ENCODE data around the gene RAB30. TPM values are rescaled to one million over a fixed set of nuclear protein-coding genes. Genes with fewer than 3 reads are reported as not detected.

RAB30 gene
- total RNA-seq, 2 experiments from 2014 or later = 76.2 to 79.2 TPM

- Mint-ChIP-seq H3K4me3 (no peak overlapping the region), H3K9me3 (no peaks in the 10 kb centered on the region), H3K4me1 (ENCODE audit: low read depth) (peaks cover 34% of the 10 kb centered on the region), H3K36me3 (ENCODE audit: low read depth) (no peaks in the 10 kb centered on the region), H3K27ac (no peak overlapping the region), H3K27me3 (no peaks in the 10 kb centered on the region)
- POLR2A ChIA-PET = no interaction called here
- H3K36me3 ChIP-seq (ENCODE audit: insufficient read depth, low read length) = no peaks in the 10 kb centered on the region
- CTCF ChIA-PET = no interaction called here
- intact Hi-C loops (cut with DNase I, micrococcal nuclease) = no loop called here
- peaks cover 7% of the 10 kb centered on the region for H3K4me1 ChIP-seq (ENCODE audit: insufficient read depth, low read length)
- no peaks in the 10 kb centered on the region for H3K27me3 ChIP-seq (ENCODE audit: control insufficient read depth in 1 of 2, insufficient read depth in 2 of 2, low read length in 2 of 2)
- no peak for DNase-seq
- H3K9me3 ChIP-seq (ENCODE audit: control insufficient read depth in 1 of 2, insufficient read depth in 1 of 2, low read length in 2 of 2) = no peaks in the 10 kb centered on the region
- no peak for TF ChIP-seq CTCF (IDR thresholded peaks at IDR 0.05)
- no peak overlapping the region for H3K4me3 ChIP-seq (ENCODE audit: low read length)
- ATAC-seq (ENCODE audit: poor library complexity) = no peak
- H3K27ac ChIP-seq (ENCODE audit: low read depth in 1 of 2, low read length in 2 of 2) = no peak overlapping the region
These were observed 32.1 kb downstream of the RAB30 start for GRCh38 chr11:83039566-83039965.

GRCh38 chr11:83037877-83038276 is 33.8 kb downstream of the RAB30 start:
- Mint-ChIP-seq H3K9me3 (no peaks in the 10 kb centered on the region), H3K27me3 (no peaks in the 10 kb centered on the region), H3K36me3 (ENCODE audit: low read depth) (no peaks in the 10 kb centered on the region), H3K27ac (no peak overlapping the region), H3K4me1 (ENCODE audit: low read depth) (peaks cover 40% of the 10 kb centered on the region), H3K4me3 (no peak overlapping the region)
- no peak for TF ChIP-seq CTCF (IDR thresholded peaks at IDR 0.05)
- DNase-seq (no peak), ATAC-seq (ENCODE audit: poor library complexity) (no peak)
- ChIA-PET CTCF (no interaction called here), POLR2A (no interaction called here)
- peaks cover 7% of the 10 kb centered on the region for H3K4me1 ChIP-seq (ENCODE audit: insufficient read depth, low read length)
- H3K27me3 ChIP-seq (ENCODE audit: control insufficient read depth in 1 of 2, insufficient read depth in 2 of 2, low read length in 2 of 2) = no peaks in the 10 kb centered on the region
- no peak overlapping the region for H3K4me3 ChIP-seq (ENCODE audit: low read length)
- H3K9me3 ChIP-seq (ENCODE audit: control insufficient read depth in 1 of 2, insufficient read depth in 1 of 2, low read length in 2 of 2) = no peaks in the 10 kb centered on the region
- H3K27ac ChIP-seq (ENCODE audit: low read depth in 1 of 2, low read length in 2 of 2) = no peak overlapping the region
- no peaks in the 10 kb centered on the region for H3K36me3 ChIP-seq (ENCODE audit: insufficient read depth, low read length)
- intact Hi-C loops (cut with DNase I, micrococcal nuclease) = no loop called here

GRCh38 chr11:83036701-83037100 is 35.0 kb downstream of the RAB30 start:
- no peaks in the 10 kb centered on the region for H3K9me3 ChIP-seq (ENCODE audit: control insufficient read depth in 1 of 2, insufficient read depth in 1 of 2, low read length in 2 of 2)
- intact Hi-C loops (cut with DNase I, micrococcal nuclease) = no loop called here
- Mint-ChIP-seq H3K9me3 (no peaks in the 10 kb centered on the region), H3K4me1 (ENCODE audit: low read depth) (peaks cover 44% of the 10 kb centered on the region), H3K36me3 (ENCODE audit: low read depth) (peaks cover 7% of the 10 kb centered on the region), H3K27me3 (no peaks in the 10 kb centered on the region), H3K4me3 (no peak overlapping the region), H3K27ac (no peak overlapping the region)
- H3K27ac ChIP-seq (ENCODE audit: low read depth in 1 of 2, low read length in 2 of 2) = no peak overlapping the region
- no peak overlapping the region for H3K4me3 ChIP-seq (ENCODE audit: low read length)
- ATAC-seq (ENCODE audit: poor library complexity) (no peak), DNase-seq (no peak)
- no peaks in the 10 kb centered on the region for H3K27me3 ChIP-seq (ENCODE audit: control insufficient read depth in 1 of 2, insufficient read depth in 2 of 2, low read length in 2 of 2)
- POLR2A ChIA-PET = interaction anchor here (0.6 to 0.7 kb wide), 2 partner anchors 158 to 322 kb away, joined by 3 to 4 read pairs; no protein-coding TSS in a partner anchor
- H3K36me3 ChIP-seq (ENCODE audit: insufficient read depth, low read length) = no peaks in the 10 kb centered on the region
- H3K4me1 ChIP-seq (ENCODE audit: insufficient read depth, low read length) = peaks cover 7% of the 10 kb centered on the region
- CTCF ChIA-PET = no interaction called here
- TF ChIP-seq CTCF (IDR thresholded peaks at IDR 0.05) = no peak
